SK-N-SH treated with all-trans-retinoic acid at 6 μM for 48 hours (cell line): ENCODE results near the gene TMEM135.

ENCODE experiments used
- ATAC-seq: fragments of 200-7000 bp; cut with Tn5 transposase; 3 replicates; pipeline ENCODE4 v1.9.1; 2020; ENCODE audit warnings: mild to moderate bottlenecking, moderate library complexity
- ARNTL ChIP-seq: fragments of 450-650 bp; formaldehyde crosslinking; IDR thresholded peaks from 2 replicates; pipeline ENCODE4 v1.5.0; 2020; ENCODE audit warnings: low read depth, mild to moderate bottlenecking, moderate library complexity, borderline replicate concordance
- BACH2 ChIP-seq: fragments of 250-450 bp; sonication (Bioruptor Pico); IDR thresholded peaks from 2 replicates; pipeline ENCODE4 v1.9.0; 2021; ENCODE audit warnings: mild to moderate bottlenecking, borderline replicate concordance
- CSDC2 ChIP-seq: fragments of 250-450 bp; sonication (Bioruptor Pico); IDR thresholded peaks from 2 replicates; pipeline ENCODE4 v1.5.0; 2020; ENCODE audit warnings: mild to moderate bottlenecking, moderate library complexity
- ESRRG ChIP-seq: fragments of 250-450 bp; sonication (Bioruptor Pico); IDR thresholded peaks from 2 replicates; pipeline ENCODE4 v1.6.1; 2021; ENCODE audit warnings: mild to moderate bottlenecking
- GLIS3 ChIP-seq: fragments of 250-450 bp; sonication (Bioruptor Pico); IDR thresholded peaks from 2 replicates; pipeline ENCODE4 v1.5.0; 2020; ENCODE audit warnings: mild to moderate bottlenecking, moderate library complexity
- OSR1 ChIP-seq: fragments of 250-450 bp; sonication (Bioruptor Pico); IDR thresholded peaks from 2 replicates; pipeline ENCODE4 v1.8.0; 2022; ENCODE audit warnings: moderate library complexity, mild to moderate bottlenecking, inconsistent platforms
- RARB ChIP-seq: fragments of 250-450 bp; sonication (Bioruptor Pico); IDR thresholded peaks from 2 replicates; pipeline ENCODE4 v1.8.0; 2021; ENCODE audit warnings: mild to moderate bottlenecking, moderate library complexity
- SNAI2 ChIP-seq: fragments of 250-450 bp; sonication (Bioruptor Pico); IDR thresholded peaks from 2 replicates; pipeline ENCODE4 v1.5.0; 2020; ENCODE audit warnings: mild to moderate bottlenecking, moderate library complexity
- TCF4 ChIP-seq: fragments of 250-450 bp; sonication (Bioruptor Pico); IDR thresholded peaks from 2 replicates; pipeline ENCODE4 v1.8.0; 2021; ENCODE audit warnings: mild to moderate bottlenecking, moderate library complexity, borderline replicate concordance
- TOX ChIP-seq: fragments of 250-450 bp; sonication (Bioruptor Pico); IDR thresholded peaks from 2 replicates; pipeline ENCODE4 v1.8.0; 2021; ENCODE audit warnings: mild to moderate bottlenecking, moderate library complexity, borderline replicate concordance
- ZC3H10 ChIP-seq: fragments of 250-450 bp; sonication (Bioruptor Pico); IDR thresholded peaks from 2 replicates; pipeline ENCODE4 v1.5.1; 2021; ENCODE audit warnings: mild to moderate bottlenecking, moderate library complexity
- ZFP3 ChIP-seq: fragments of 250-450 bp; sonication (Bioruptor Pico); IDR thresholded peaks from 2 replicates; pipeline ENCODE4 v1.5.0; 2020; ENCODE audit warnings: mild to moderate bottlenecking, moderate library complexity
- ZFP30 ChIP-seq: fragments of 450-650 bp; formaldehyde crosslinking; IDR thresholded peaks from 2 replicates; pipeline ENCODE4 v1.5.0; 2022; ENCODE audit warnings: mild to moderate bottlenecking, moderate library complexity
- ZNF565 ChIP-seq: fragments of 450-650 bp; formaldehyde crosslinking; conservative IDR thresholded peaks from 2 replicates; pipeline ENCODE4 v1.5.0; 2020; ENCODE audit warnings: low read depth, mild to moderate bottlenecking, moderate library complexity
- ZNF70 ChIP-seq: fragments of 450-650 bp; formaldehyde crosslinking; IDR thresholded peaks from 2 replicates; pipeline ENCODE4 v1.5.0; 2020; ENCODE audit warnings: mild to moderate bottlenecking, moderate library complexity
- ZNF8 ChIP-seq: fragments of 450-650 bp; formaldehyde crosslinking; IDR thresholded peaks from 2 replicates; pipeline ENCODE4 v1.5.0; 2020; ENCODE audit warnings: mild to moderate bottlenecking, moderate library complexity
- TF ChIP-seq, protein P1 (sequence below): fragments of 250-450 bp; sonication (Bioruptor Pico); IDR thresholded peaks from 2 replicates; pipeline ENCODE4 v1.5.1; 2020; ENCODE audit warnings: low read depth, mild to moderate bottlenecking, moderate library complexity
- TF ChIP-seq, protein P2 (sequence below): fragments of 250-450 bp; sonication (Bioruptor Pico); IDR thresholded peaks from 2 replicates; pipeline ENCODE4 v1.8.0; 2020; ENCODE audit warnings: mild to moderate bottlenecking, moderate library complexity, borderline replicate concordance
- TF ChIP-seq, protein P3 (sequence below): fragments of 250-450 bp; sonication (Bioruptor Pico); IDR thresholded peaks from 2 replicates; pipeline ENCODE4 v1.5.1; 2021; ENCODE audit warnings: mild to moderate bottlenecking, moderate library complexity
- TF ChIP-seq, protein P4 (sequence below): fragments of 250-450 bp; sonication (Bioruptor Pico); IDR thresholded peaks from 2 replicates; pipeline ENCODE4 v1.8.0; 2021; ENCODE audit warnings: low read depth, mild to moderate bottlenecking, moderate library complexity, borderline replicate concordance

Gene TMEM135

DNA sequence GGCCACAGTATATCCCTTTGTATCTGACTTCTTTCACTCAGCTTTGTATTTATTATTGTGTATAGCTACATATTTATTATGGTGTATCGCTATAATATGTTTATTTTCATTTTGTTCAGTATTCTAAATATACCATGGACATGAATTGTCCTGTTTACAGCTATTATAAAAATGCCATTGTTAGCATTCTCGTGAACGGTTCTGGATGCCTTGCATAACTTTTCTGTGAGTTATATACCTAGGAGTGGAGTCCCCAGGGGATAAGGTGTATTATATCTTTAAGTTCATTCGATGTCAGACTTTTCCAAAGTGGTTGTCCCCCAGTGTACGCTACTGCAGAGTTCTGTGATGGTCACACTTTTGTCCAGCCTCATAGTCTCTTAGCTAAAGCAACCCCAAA, 301.7 kb downstream of the TMEM135 start:
- TF ChIP-seq OSR1 (CRISPR knock-in tag), result no peak
- ATAC-seq, result no peak

DNA sequence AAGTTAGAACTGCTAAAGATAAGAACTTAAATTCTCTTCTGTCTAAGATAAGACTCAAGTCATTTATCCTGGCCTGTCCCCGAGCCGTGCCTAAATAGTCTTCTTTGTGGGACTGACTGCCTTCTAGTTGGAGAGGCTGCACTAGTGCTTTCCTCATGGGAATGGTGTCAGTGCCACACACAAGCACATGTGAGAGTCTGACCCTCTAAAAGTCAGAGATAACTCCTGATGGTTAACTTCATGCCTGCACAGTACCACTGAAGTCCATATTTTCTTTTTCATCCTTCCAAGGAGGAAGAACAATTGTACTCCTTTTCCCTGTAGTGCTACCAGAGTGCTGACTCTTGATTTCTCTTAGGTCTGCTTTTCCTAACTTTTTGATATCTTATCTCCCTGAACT, 309.7 kb downstream of the TMEM135 start:
- no peak for TF ChIP-seq ZFP3 (CRISPR knock-in tag)
- TF ChIP-seq, protein P1, sequence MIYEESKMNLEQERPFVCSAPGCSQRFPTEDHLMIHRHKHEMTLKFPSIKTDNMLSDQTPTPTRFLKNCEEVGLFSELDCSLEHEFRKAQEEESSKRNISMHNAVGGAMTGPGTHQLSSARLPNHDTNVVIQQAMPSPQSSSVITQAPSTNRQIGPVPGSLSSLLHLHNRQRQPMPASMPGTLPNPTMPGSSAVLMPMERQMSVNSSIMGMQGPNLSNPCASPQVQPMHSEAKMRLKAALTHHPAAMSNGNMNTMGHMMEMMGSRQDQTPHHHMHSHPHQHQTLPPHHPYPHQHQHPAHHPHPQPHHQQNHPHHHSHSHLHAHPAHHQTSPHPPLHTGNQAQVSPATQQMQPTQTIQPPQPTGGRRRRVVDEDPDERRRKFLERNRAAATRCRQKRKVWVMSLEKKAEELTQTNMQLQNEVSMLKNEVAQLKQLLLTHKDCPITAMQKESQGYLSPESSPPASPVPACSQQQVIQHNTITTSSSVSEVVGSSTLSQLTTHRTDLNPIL, result no peak
- TF ChIP-seq OSR1 (CRISPR knock-in tag), result no peak
- TF ChIP-seq CSDC2 (CRISPR knock-in tag), result no peak
- TF ChIP-seq SNAI2 (CRISPR knock-in tag), result no peak
- TF ChIP-seq GLIS3 (CRISPR knock-in tag), result no peak
- TF ChIP-seq ZNF565 (CRISPR knock-in tag), result no peak
- no peak for TF ChIP-seq TCF4 (CRISPR knock-in tag)
- TF ChIP-seq ZC3H10 (CRISPR knock-in tag), result no peak
- TF ChIP-seq, protein P2, sequence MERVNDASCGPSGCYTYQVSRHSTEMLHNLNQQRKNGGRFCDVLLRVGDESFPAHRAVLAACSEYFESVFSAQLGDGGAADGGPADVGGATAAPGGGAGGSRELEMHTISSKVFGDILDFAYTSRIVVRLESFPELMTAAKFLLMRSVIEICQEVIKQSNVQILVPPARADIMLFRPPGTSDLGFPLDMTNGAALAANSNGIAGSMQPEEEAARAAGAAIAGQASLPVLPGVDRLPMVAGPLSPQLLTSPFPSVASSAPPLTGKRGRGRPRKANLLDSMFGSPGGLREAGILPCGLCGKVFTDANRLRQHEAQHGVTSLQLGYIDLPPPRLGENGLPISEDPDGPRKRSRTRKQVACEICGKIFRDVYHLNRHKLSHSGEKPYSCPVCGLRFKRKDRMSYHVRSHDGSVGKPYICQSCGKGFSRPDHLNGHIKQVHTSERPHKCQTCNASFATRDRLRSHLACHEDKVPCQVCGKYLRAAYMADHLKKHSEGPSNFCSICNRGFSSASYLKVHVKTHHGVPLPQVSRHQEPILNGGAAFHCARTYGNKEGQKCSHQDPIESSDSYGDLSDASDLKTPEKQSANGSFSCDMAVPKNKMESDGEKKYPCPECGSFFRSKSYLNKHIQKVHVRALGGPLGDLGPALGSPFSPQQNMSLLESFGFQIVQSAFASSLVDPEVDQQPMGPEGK (CRISPR knock-in tag), result no peak
- no peak for TF ChIP-seq ZNF8 (CRISPR knock-in tag)
- TF ChIP-seq RARB (CRISPR knock-in tag), result no peak
- no peak for TF ChIP-seq ESRRG
- TF ChIP-seq ARNTL (CRISPR knock-in tag), result no peak
- ATAC-seq, result no peak

DNA sequence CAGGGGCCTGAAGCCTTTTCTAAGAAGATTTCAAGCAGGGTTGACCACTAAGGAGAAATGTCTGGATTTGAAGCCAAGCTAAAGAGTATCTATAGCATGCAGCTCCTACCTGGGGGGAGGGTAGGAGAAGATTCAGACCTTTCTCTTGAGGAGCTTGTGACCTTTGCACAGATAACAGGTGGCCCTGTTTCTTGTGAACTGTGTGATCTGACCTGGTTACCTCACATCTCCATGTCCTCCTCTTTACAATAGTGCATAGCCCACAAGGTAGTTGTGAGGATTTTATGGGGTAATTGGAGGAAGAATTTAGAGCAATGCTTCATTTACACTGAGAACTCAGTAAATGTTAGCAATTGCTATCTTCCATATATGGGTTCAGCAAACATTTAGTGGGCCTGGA, 310.1 kb downstream of the TMEM135 start:
- ATAC-seq, result no peak
- TF ChIP-seq OSR1 (CRISPR knock-in tag) (no peak), ESRRG (no peak), BACH2 (CRISPR knock-in tag) (no peak), CSDC2 (CRISPR knock-in tag) (no peak), TOX (CRISPR knock-in tag) (no peak), ZFP30 (CRISPR knock-in tag) (no peak), ARNTL (CRISPR knock-in tag) (no peak), SNAI2 (CRISPR knock-in tag) (no peak), ZNF70 (no peak), ZFP3 (CRISPR knock-in tag) (no peak), RARB (CRISPR knock-in tag) (no peak)
- TF ChIP-seq, protein P3, sequence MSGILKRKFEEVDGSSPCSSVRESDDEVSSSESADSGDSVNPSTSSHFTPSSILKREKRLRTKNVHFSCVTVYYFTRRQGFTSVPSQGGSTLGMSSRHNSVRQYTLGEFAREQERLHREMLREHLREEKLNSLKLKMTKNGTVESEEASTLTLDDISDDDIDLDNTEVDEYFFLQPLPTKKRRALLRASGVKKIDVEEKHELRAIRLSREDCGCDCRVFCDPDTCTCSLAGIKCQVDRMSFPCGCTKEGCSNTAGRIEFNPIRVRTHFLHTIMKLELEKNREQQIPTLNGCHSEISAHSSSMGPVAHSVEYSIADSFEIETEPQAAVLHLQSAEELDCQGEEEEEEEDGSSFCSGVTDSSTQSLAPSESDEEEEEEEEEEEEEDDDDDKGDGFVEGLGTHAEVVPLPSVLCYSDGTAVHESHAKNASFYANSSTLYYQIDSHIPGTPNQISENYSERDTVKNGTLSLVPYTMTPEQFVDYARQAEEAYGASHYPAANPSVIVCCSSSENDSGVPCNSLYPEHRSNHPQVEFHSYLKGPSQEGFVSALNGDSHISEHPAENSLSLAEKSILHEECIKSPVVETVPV (CRISPR knock-in tag), result no peak
- TF ChIP-seq, protein P1, result no peak

DNA sequence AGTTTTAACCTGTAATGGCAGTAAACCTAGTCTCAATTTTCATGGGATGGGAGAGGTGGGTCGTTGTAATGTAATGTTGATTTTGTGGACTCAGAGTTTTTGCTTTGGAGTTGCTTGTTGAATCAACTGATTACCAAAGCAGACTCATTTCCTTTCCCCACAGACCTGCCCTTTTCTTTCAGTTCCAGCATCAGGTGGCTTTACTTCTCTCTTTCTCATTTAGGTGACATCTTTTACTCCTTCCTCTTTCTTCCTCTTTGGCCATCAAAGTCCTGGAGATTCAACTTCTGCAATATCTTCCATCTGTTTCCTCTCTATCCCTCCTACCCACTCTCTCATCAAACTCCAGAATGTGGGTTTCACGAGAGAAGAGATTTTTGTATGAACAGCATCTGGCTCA, 313.9 kb downstream of the TMEM135 start:
- no peak for ATAC-seq
- no peak for TF ChIP-seq ZFP30 (CRISPR knock-in tag)
- TF ChIP-seq, protein P4, sequence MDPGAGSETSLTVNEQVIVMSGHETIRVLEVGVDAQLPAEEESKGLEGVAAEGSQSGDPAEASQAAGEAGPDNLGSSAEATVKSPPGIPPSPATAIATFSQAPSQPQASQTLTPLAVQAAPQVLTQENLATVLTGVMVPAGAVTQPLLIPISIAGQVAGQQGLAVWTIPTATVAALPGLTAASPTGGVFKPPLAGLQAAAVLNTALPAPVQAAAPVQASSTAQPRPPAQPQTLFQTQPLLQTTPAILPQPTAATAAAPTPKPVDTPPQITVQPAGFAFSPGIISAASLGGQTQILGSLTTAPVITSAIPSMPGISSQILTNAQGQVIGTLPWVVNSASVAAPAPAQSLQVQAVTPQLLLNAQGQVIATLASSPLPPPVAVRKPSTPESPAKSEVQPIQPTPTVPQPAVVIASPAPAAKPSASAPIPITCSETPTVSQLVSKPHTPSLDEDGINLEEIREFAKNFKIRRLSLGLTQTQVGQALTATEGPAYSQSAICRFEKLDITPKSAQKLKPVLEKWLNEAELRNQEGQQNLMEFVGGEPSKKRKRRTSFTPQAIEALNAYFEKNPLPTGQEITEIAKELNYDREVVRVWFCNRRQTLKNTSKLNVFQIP, result no peak
